K562 (cell line): ENCODE measurements around the gene CERS1. TPM values are rescaled to one million over a fixed set of nuclear protein-coding genes. Genes with fewer than 3 reads are reported as not detected.

Experiments
- ATAC-seq: fragments of 200-7000 bp; cut with Tn5 transposase; 3 replicates; pipeline ENCODE4 v1.9.1; 2020; ENCODE audit warnings: moderate library complexity
- BruUV-seq: library from RNA; stranded (reverse); fragments of 400-500 nt; replicated peaks from 2 replicates; lab custom pipeline; 2021; lab: Mats Ljungman, UMichigan
- CTCF ChIA-PET: fragments of 300-600 bp; formaldehyde crosslinking; extraction: SDS; loops from one replicate; lab custom pipeline; 2021; ENCODE audit warnings: low intra/inter-chr PET ratio; lab: Yijun Ruan, JAX
- POLR2A ChIA-PET: fragments of 300-600, 350-650 bp; sonication (Branson Sonifier 250); formaldehyde crosslinking; extraction: SDS; loops from one replicate; lab custom pipeline; 2021; ENCODE audit warnings: antibody characterized with exemption, inconsistent platforms; lab: Yijun Ruan, JAX
- DNase-seq, 4 experiments: peaks; one replicate each; pipeline versions ENCODE4 v3.0.0 to v3.0.0-alpha.2; 2011 to 2018; ENCODE audit warnings: low spot score in 3 of 4, mixed read lengths in 3 of 4; ENCODE audit errors: extremely low read depth in 1 of 4
- FAIRE-seq: peaks from 2 replicates; lab custom pipeline; 2011; peaks lifted over from hg19 to GRCh38; lab: Jason Lieb, UNC
- H2AFZ ChIP-seq: 2 replicates; pipeline ENCODE4 v1.6.0; 2011; ENCODE audit warnings: low read depth, low read length, control low read depth, inconsistent platforms
- H3K27ac ChIP-seq: fragments of 200-600 bp; 3 replicates; pipeline ENCODE4 v1.8.0; 2011; ENCODE audit warnings: low read depth, mild to moderate bottlenecking, control low read depth, inconsistent platforms, low read length, moderate library complexity, mixed read lengths; ENCODE audit errors: extremely low read depth
- H3K27me3 ChIP-seq, 2 experiments: fragments of 300-600 bp in 1 of 2; 2 replicates in 1 of 2; 3 replicates in 1 of 2; pipeline versions ENCODE4 v1.6.0 to v1.8.0; 2011; ENCODE audit warnings: inconsistent platforms in 2 of 2, low read length in 2 of 2, mild to moderate bottlenecking in 1 of 2, mixed read lengths in 1 of 2, moderate library complexity in 1 of 2; ENCODE audit not compliant: control insufficient read depth in 2 of 2, insufficient read depth in 2 of 2
- H3K36me3 ChIP-seq: fragments of 300-600 bp; 3 replicates; pipeline ENCODE4 v1.8.0; 2011; ENCODE audit warnings: mild to moderate bottlenecking, low read length, inconsistent platforms; ENCODE audit not compliant: control insufficient read depth, insufficient read depth
- H3K4me1 ChIP-seq, 2 experiments: fragments of 200-600 bp in 1 of 2; replicated peaks in 1 of 2; 2 replicates in 1 of 2; 3 replicates in 1 of 2; pipeline versions ENCODE4 v1.5.1 to v1.8.0; 2011; ENCODE audit warnings: inconsistent platforms in 2 of 2, low read length in 2 of 2, mild to moderate bottlenecking in 1 of 2, mixed read lengths in 1 of 2, moderate library complexity in 1 of 2; ENCODE audit not compliant: control insufficient read depth in 2 of 2, insufficient read depth in 2 of 2
- H3K4me2 ChIP-seq: 2 replicates; pipeline ENCODE4 v1.6.1; 2011; ENCODE audit warnings: low read length, control low read depth, inconsistent platforms, mixed read lengths; ENCODE audit not compliant: insufficient read depth
- H3K4me3 ChIP-seq: fragments of 200-600 bp; sonication (generic), shearing (Covaris generic); 2 replicates; pipeline ENCODE4 v1.5.1; 2016; ENCODE audit warnings: control low read depth, inconsistent platforms
- H3K79me2 ChIP-seq: fragments of 200-600 bp; 3 replicates; pipeline ENCODE4 v1.8.0; 2011; ENCODE audit warnings: low read length, inconsistent platforms; ENCODE audit not compliant: control insufficient read depth, insufficient read depth
- H3K9ac ChIP-seq, 2 experiments: 2 replicates each; pipeline versions ENCODE4 v1.6.0 to v1.6.1; 2011; ENCODE audit warnings: low read depth in 2 of 2, low read length in 2 of 2, control low read depth in 1 of 2, inconsistent platforms in 1 of 2, mild to moderate bottlenecking in 1 of 2, mixed read lengths in 1 of 2; ENCODE audit not compliant: insufficient read depth in 1 of 2
- H3K9me1 ChIP-seq: one replicate; pipeline ENCODE4 v1.6.0; 2011; ENCODE audit warnings: inconsistent platforms, mild to moderate bottlenecking, low read length, moderate library complexity; ENCODE audit not compliant: control insufficient read depth, insufficient read depth
- H3K9me3 ChIP-seq: replicated peaks from 2 replicates; pipeline ENCODE4 v1.5.1; 2011; ENCODE audit warnings: low read depth, low read length, inconsistent platforms; ENCODE audit not compliant: control insufficient read depth, insufficient read depth
- H4K20me1 ChIP-seq: replicated peaks from 2 replicates; pipeline ENCODE4 v1.6.1; 2011; ENCODE audit warnings: low read length, inconsistent platforms, mixed read lengths; ENCODE audit not compliant: control insufficient read depth, insufficient read depth
- ASH1L ChIP-seq: fragments of 450-650 bp; IDR thresholded peaks from 2 replicates; pipeline ENCODE4 v1.6.1; 2018; ENCODE audit warnings: borderline replicate concordance, mild to moderate bottlenecking, low read depth; ENCODE audit not compliant: partially characterized antibody
- C11orf30 ChIP-seq: fragments of 450-650 bp; IDR thresholded peaks from 2 replicates; pipeline ENCODE4 v1.6.1; 2016; ENCODE audit warnings: low read depth, mild to moderate bottlenecking
- DLX4 ChIP-seq: fragments of 250-450 bp; sonication (Bioruptor Pico); IDR thresholded peaks from 2 replicates; pipeline ENCODE4 v1.6.1; 2021; ENCODE audit warnings: mild to moderate bottlenecking
- DPF2 ChIP-seq: fragments of 450-650 bp; IDR thresholded peaks from 2 replicates; pipeline ENCODE4 v1.6.1; 2016
- POLR2G ChIP-seq: fragments of 200-400 bp; formaldehyde crosslinking; IDR thresholded peaks from 2 replicates; pipeline ENCODE4 v1.6.1; 2017; ENCODE audit warnings: low read depth, mild to moderate bottlenecking, antibody characterized with exemption, low read length, moderate library complexity
- POLR2H ChIP-seq: IDR thresholded peaks from 2 replicates; pipeline ENCODE4 v1.6.1; 2016; ENCODE audit warnings: missing genetic modification characterization, low read depth, mild to moderate bottlenecking, control low read depth, missing compliant biosample characterization, moderate library complexity
- PTBP1 ChIP-seq: fragments of 200-400 bp; formaldehyde crosslinking; IDR thresholded peaks from 2 replicates; pipeline ENCODE4 v1.6.1; 2017; ENCODE audit warnings: low read depth, low read length
- RB1 ChIP-seq: fragments of 450-650 bp; IDR thresholded peaks from 2 replicates; pipeline ENCODE4 v1.6.1; 2017; ENCODE audit warnings: low read depth, mild to moderate bottlenecking
- TEAD1 ChIP-seq, 2 experiments: fragments of 450-650 bp in 1 of 2; sonication (generic) in 1 of 2; formaldehyde crosslinking; IDR thresholded peaks; 2 replicates each; pipeline versions ENCODE4 v1.4.0 to v1.8.0; 2020 to 2022; ENCODE audit warnings: mild to moderate bottlenecking in 2 of 2, missing genetic modification reagents in 1 of 2
- TFAM ChIP-seq: fragments of 250-450 bp; sonication (Bioruptor Pico); conservative IDR thresholded peaks from 2 replicates; pipeline ENCODE4 v1.5.0; 2021; ENCODE audit warnings: mild to moderate bottlenecking, moderate library complexity
- ZFP1 ChIP-seq: fragments of 450-650 bp; formaldehyde crosslinking; IDR thresholded peaks from 2 replicates; pipeline ENCODE4 v1.4.0; 2020; ENCODE audit warnings: mild to moderate bottlenecking, mixed read lengths
- ZNF217 ChIP-seq: sonication (generic); formaldehyde crosslinking; IDR thresholded peaks from 2 replicates; pipeline ENCODE4 v1.8.0; 2022; ENCODE audit warnings: mild to moderate bottlenecking, missing genetic modification reagents
- ZNF583 ChIP-seq: fragments of 250-450 bp; sonication (Bioruptor Pico); IDR thresholded peaks from 2 replicates; pipeline ENCODE4 v1.4.0; 2020
- WGBS: fragments of 100-300 bp; shearing (Covaris generic); methylation state at CpG from one replicate; pipeline ENCODE4 v1.1.6; 2016; ENCODE audit warnings: low coverage, mixed read lengths; ENCODE audit not compliant: insufficient coverage; ENCODE audit errors: missing lambda C conversion rate; 5-methylcytosine and 5-hydroxymethylcytosine counted together
- in situ Hi-C: fragments of 300-500 bp; cut with MboI; formaldehyde crosslinking; loops from 4 replicates; pipeline ENCODE4 v1.15.0; 2018; ENCODE audit warnings: inconsistent platforms, mixed read lengths
- intact Hi-C: fragments of 100-400 bp; cut with micrococcal nuclease; formaldehyde crosslinking; loops from 2 replicates; pipeline ENCODE4 v1.14.2; 2022
- polyA plus RNA-seq, 8 experiments: library from polyadenylated mRNA; depleted of rRNA in 4 of 8; stranded (reverse) in 5 of 8; unstranded in 3 of 8; fragments of >200 nt; fragmentation: Nextera tagmentation in 2 of 8; fragmentation: Illumina TruSeq in 1 of 8; extraction: Ambion mirVana in 2 of 8; extraction: Trizol in 1 of 8; gene quantifications; 2 replicates each; pipeline versions ENCODE4 v1.2.1 to v1.2.3, GENCODE V29; 2011 to 2014; ENCODE audit warnings: inconsistent platforms in 1 of 8, missing spikeins in 1 of 8
- total RNA-seq, 7 experiments: library from RNA; depleted of rRNA in 6 of 7; stranded (reverse); fragments of >200 nt in 6 of 7; fragmentation: Illumina TruSeq in 2 of 7; extraction: Trizol in 2 of 7; gene quantifications; 2 replicates each; pipeline versions ENCODE4 v1.2.1 to v1.2.3, GENCODE V29; 2011 to 2021; ENCODE audit warnings: low replicate concordance in 1 of 7
- TF ChIP-seq, protein P1 (sequence below): fragments of 150-350 bp; conservative IDR thresholded peaks from 2 replicates; pipeline ENCODE4 v1.6.1; 2014; ENCODE audit warnings: low read length

Gene CERS1
- total and polyA plus RNA-seq, 9 of the 15 experiments (the other 6 are each of a cell fraction or from before 2014, with no cell fraction given) = 0.33 to 1.5 (median 0.86) TPM; not detected in 2

- WGBS = 93% methylated on average over 16 of the region's 17 CpGs
- no peak for ATAC-seq
- Histone ChIP-seq H3K9me1 (peaks cover 6% of the 10 kb centered on the region), H3K9me3 (no peaks in the 10 kb centered on the region), H3K4me1 (peaks cover 0 to 9% of the 10 kb centered on the region in 2 experiments; a peak in 1 of 5 replicates), H3K27me3 (no peaks in the 10 kb centered on the region), H4K20me1 (peaks cover 7% of the 10 kb centered on the region; the same call in 1 of the 2 replicates), H3K79me2 (no peaks in the 10 kb centered on the region), H3K9ac (no peak overlapping the region), H3K4me2 (no peak overlapping the region), H3K36me3 (peaks cover 99% of the 10 kb centered on the region; the same call in 2 of the 3 replicates), H3K4me3 (no peak overlapping the region), H2AFZ (no peak overlapping the region), H3K27ac (no peak overlapping the region)
- no peak for TF ChIP-seq POLR2H (tag)
- TF ChIP-seq ZNF217 = no peak
- peak; percentile 58; the same call in 1 of the 2 replicates for TF ChIP-seq POLR2G
- TF ChIP-seq TFAM (CRISPR knock-in tag) = no peak
- FAIRE-seq = no peak
- intact Hi-C loops (no loop called here), in situ Hi-C loops (loop anchor here (5.0 kb wide), 1 partner anchor 408 kb away; no protein-coding TSS in a partner anchor)
- DNase-seq = no peak
- BruUV-seq = no TSS peak
- CTCF ChIA-PET = no interaction called here
- POLR2A ChIA-PET = interaction anchor here (1.0 kb wide), 1 partner anchor 12 kb away, joined by 3 read pairs; no protein-coding TSS in a partner anchor
Observed at GRCh38 chr19:18860725-18861124, 35.2 kb downstream of the CERS1 start.

GRCh38 chr19:18860302-18860700, 35.7 kb downstream of the CERS1 start:
- Histone ChIP-seq H3K4me2 (no peak overlapping the region), H4K20me1 (peaks cover 7% of the 10 kb centered on the region; the same call in 1 of the 2 replicates), H3K36me3 (peaks cover 99% of the 10 kb centered on the region; the same call in 2 of the 3 replicates), H3K4me1 (peaks cover 0 to 5% of the 10 kb centered on the region in 2 experiments; a peak in 1 of 5 replicates), H3K79me2 (no peaks in the 10 kb centered on the region), H3K9ac (no peak overlapping the region), H3K4me3 (no peak overlapping the region), H3K9me1 (peaks cover 3% of the 10 kb centered on the region), H3K27ac (no peak overlapping the region), H3K27me3 (no peaks in the 10 kb centered on the region), H3K9me3 (no peaks in the 10 kb centered on the region), H2AFZ (no peak overlapping the region)
- FAIRE-seq (no peak), DNase-seq (no peak), ATAC-seq (no peak)
- CTCF ChIA-PET = no interaction called here
- no TSS peak for BruUV-seq
- 95% methylated on average over 9 of the region's 11 CpGs for WGBS
- POLR2A ChIA-PET = no interaction called here
- in situ Hi-C loops = loop anchor here (5.0 kb wide), 1 partner anchor 408 kb away; no protein-coding TSS in a partner anchor
- intact Hi-C loops = no loop called here
- no peak for TF ChIP-seq RB1
- no peak for TF ChIP-seq DPF2
- no peak for TF ChIP-seq PTBP1
- no peak for TF ChIP-seq ZNF583 (CRISPR knock-in tag)
- TF ChIP-seq ZFP1 (CRISPR knock-in tag) = no peak
- TF ChIP-seq TEAD1 (CRISPR knock-in tag; IDR thresholded peaks at IDR 0.05) = no peak
- TF ChIP-seq DLX4 (CRISPR knock-in tag) = no peak
- no peak for TF ChIP-seq C11orf30
- TF ChIP-seq, protein P1, sequence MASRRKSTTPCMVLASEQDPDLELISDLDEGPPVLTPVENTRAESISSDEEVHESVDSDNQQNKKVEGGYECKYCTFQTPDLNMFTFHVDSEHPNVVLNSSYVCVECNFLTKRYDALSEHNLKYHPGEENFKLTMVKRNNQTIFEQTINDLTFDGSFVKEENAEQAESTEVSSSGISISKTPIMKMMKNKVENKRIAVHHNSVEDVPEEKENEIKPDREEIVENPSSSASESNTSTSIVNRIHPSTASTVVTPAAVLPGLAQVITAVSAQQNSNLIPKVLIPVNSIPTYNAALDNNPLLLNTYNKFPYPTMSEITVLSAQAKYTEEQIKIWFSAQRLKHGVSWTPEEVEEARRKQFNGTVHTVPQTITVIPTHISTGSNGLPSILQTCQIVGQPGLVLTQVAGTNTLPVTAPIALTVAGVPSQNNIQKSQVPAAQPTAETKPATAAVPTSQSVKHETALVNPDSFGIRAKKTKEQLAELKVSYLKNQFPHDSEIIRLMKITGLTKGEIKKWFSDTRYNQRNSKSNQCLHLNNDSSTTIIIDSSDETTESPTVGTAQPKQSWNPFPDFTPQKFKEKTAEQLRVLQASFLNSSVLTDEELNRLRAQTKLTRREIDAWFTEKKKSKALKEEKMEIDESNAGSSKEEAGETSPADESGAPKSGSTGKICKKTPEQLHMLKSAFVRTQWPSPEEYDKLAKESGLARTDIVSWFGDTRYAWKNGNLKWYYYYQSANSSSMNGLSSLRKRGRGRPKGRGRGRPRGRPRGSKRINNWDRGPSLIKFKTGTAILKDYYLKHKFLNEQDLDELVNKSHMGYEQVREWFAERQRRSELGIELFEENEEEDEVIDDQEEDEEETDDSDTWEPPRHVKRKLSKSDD = no peak
- TF ChIP-seq ASH1L = no peak
